ENCODE data around the gene SELP.

Gene SELP

GRCh38 chr1:169584483-169585144 lies 45.3 kb downstream of the SELP start:
- DNase-seq (ENCODE audit: low read depth) = no peak
- H3K4me3 ChIP-seq (ENCODE audit: low read depth, low read length) = no peak overlapping the region

- no peak overlapping the region for H3K4me3 ChIP-seq (ENCODE audit: low read depth, low read length)
- no peak for DNase-seq (ENCODE audit: low read depth)
These were observed 51.8 kb downstream of the SELP start for GRCh38 chr1:169577981-169578738.

GRCh38 chr1:169576935-169577331 lies 53.0 kb downstream of the SELP start:
- no peak for DNase-seq (ENCODE audit: low read depth)
- H3K4me3 ChIP-seq (ENCODE audit: low read depth, low read length) = no peak overlapping the region

- no peak overlapping the region for H3K4me3 ChIP-seq (ENCODE audit: low read depth, low read length)
- DNase-seq (ENCODE audit: low read depth) = no peak
These were observed 53.5 kb downstream of the SELP start for GRCh38 chr1:169576241-169576934.

- no peak overlapping the region for H3K4me3 ChIP-seq (ENCODE audit: low read depth, low read length)
- no peak for DNase-seq (ENCODE audit: low read depth)
These were observed 55.6 kb downstream of the SELP start for GRCh38 chr1:169574336-169574735.

GRCh38 chr1:169572187-169572586 lies 57.7 kb downstream of the SELP start:
- DNase-seq (ENCODE audit: low read depth) = no peak
- no peak overlapping the region for H3K4me3 ChIP-seq (ENCODE audit: low read depth, low read length)

GRCh38 chr1:169571450-169571849 lies 58.5 kb downstream of the SELP start:
- H3K4me3 ChIP-seq (ENCODE audit: low read depth, low read length) = no peak overlapping the region
- no peak for DNase-seq (ENCODE audit: low read depth)

- H3K4me3 ChIP-seq (ENCODE audit: low read depth, low read length) = no peak overlapping the region
- DNase-seq (ENCODE audit: low read depth) = no peak
These were observed 59.8 kb downstream of the SELP start for GRCh38 chr1:169570172-169570574.

- DNase-seq (ENCODE audit: low read depth) = no peak
- no peak overlapping the region for H3K4me3 ChIP-seq (ENCODE audit: low read depth, low read length)
These were observed 61.4 kb downstream of the SELP start for GRCh38 chr1:169568497-169568896.

- H3K4me3 ChIP-seq (ENCODE audit: low read depth, low read length) = no peak overlapping the region
- no peak for DNase-seq (ENCODE audit: low read depth)
These were observed 64.3 kb downstream of the SELP start for GRCh38 chr1:169565335-169566271.

- DNase-seq (ENCODE audit: low read depth) = no peak
- H3K4me3 ChIP-seq (ENCODE audit: low read depth, low read length) = no peak overlapping the region
These were observed 66.3 kb downstream of the SELP start for GRCh38 chr1:169563650-169564049.

GRCh38 chr1:169563019-169563615 lies 66.8 kb downstream of the SELP start:
- no peak for DNase-seq (ENCODE audit: low read depth)
- H3K4me3 ChIP-seq (ENCODE audit: low read depth, low read length) = no peak overlapping the region

GRCh38 chr1:169561692-169562091 lies 68.2 kb downstream of the SELP start:
- H3K4me3 ChIP-seq (ENCODE audit: low read depth, low read length) = no peak overlapping the region
- DNase-seq (ENCODE audit: low read depth) = no peak

- H3K4me3 ChIP-seq (ENCODE audit: low read depth, low read length) = no peak overlapping the region
These were observed 72.8 kb downstream of the SELP start for GRCh38 chr1:169557131-169557530.

GRCh38 chr1:169550294-169550693 lies 79.6 kb downstream of the SELP start:
- H3K4me3 ChIP-seq (ENCODE audit: low read depth, low read length) = no peak overlapping the region
- DNase-seq (ENCODE audit: low read depth) = no peak

More at GRCh38 chr1:169557131-169557530, 72.8 kb downstream of the SELP start:
- no peak for DNase-seq (ENCODE audit: low read depth)

GRCh38 chr1:169548282-169548681 lies 81.6 kb downstream of the SELP start:
- DNase-seq (ENCODE audit: low read depth) = no peak
- no peak overlapping the region for H3K4me3 ChIP-seq (ENCODE audit: low read depth, low read length)

GRCh38 chr1:169546087-169546995 lies 83.6 kb downstream of the SELP start:
- H3K4me3 ChIP-seq (ENCODE audit: low read depth, low read length) = no peak overlapping the region
- DNase-seq (ENCODE audit: low read depth) = peak; percentile 87

- no peak overlapping the region for H3K4me3 ChIP-seq (ENCODE audit: low read depth, low read length)
- DNase-seq (ENCODE audit: low read depth) = no peak
These were observed 84.5 kb downstream of the SELP start for GRCh38 chr1:169545472-169545871.
